ENCODE measurements around the gene LRTM1.

Gene LRTM1

DNA sequence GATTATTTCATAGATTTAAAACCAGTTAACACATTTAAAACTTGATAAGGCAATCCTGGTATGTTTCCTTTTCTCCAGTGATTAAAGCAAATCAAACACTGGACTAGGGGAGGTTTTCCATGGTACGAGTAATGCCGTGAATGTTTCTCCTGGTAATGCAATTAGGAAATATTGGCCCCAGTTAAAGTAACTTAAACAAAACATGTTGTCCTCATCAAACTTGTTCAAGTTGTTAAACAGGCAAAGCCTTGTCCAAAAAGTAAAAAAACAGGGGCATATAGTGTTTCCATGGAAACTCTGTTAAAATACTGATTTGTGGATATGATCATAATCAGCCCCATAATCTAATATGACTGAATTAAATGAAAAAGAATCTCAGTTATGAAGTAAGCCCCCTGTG is 13.1 kb upstream of the LRTM1 start:
- Histone ChIP-seq H3K27me3 (ENCODE audit: control insufficient read depth, insufficient read depth, low read length) (no peaks in the 10 kb centered on the region), H3K4me3 (ENCODE audit: low read depth, low read length) (no peak overlapping the region), H3K27ac (ENCODE audit: low read depth, low read length) (no peak overlapping the region), H3K4me1 (ENCODE audit: control insufficient read depth, insufficient read depth, low read length) (peaks cover 21% of the 10 kb centered on the region), H3K9ac (ENCODE audit: low read length) (no peak overlapping the region), H3K36me3 (ENCODE audit: control insufficient read depth, insufficient read depth, low read length) (no peaks in the 10 kb centered on the region), H3K9me3 (ENCODE audit: control insufficient read depth, insufficient read depth, low read depth, low read length) (no peaks in the 10 kb centered on the region)

DNA sequence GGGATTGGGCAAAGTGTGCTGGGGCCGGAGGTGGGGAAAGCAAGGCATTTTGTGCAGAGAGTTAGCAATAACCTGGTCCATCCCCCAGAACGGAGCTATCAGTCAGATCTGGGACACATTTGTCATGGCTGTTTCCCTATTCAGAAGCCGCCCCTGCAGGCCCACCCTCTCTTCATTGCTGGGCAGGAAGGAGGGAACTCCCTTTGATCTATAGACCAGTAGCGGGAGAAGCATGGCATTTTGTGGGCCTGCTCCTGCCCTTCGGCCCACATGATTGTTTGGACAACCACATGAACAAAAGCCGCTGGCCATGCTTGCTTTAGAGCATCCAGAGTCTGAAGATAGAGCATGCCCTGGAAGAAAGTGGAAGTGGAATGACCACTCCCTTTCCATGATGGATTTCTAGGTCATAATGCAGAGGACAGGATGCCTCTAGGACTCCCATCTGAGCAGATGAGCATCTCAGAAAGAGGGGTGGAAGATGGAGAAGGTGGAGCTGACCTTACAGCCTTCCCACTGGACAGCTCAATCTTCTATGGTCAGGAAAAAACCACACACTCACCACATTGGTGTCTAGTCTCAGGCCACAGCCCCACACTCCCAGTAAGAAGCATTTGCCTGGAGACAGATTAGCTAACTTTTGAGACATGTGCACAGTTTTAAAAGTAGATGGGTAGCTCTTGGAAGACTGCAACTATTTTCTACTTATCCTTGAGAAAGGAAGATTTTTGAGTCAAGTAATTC is 11.9 kb upstream of the LRTM1 start:
- H3K4me3 ChIP-seq (ENCODE audit: low read depth, low read length) = no peak overlapping the region
- peaks cover 21% of the 10 kb centered on the region for H3K4me1 ChIP-seq (ENCODE audit: control insufficient read depth, insufficient read depth, low read length)
- no peaks in the 10 kb centered on the region for H3K27me3 ChIP-seq (ENCODE audit: control insufficient read depth, insufficient read depth, low read length)
- no peaks in the 10 kb centered on the region for H3K9me3 ChIP-seq (ENCODE audit: control insufficient read depth, insufficient read depth, low read depth, low read length)
- H3K36me3 ChIP-seq (ENCODE audit: control insufficient read depth, insufficient read depth, low read length) = no peaks in the 10 kb centered on the region
- H3K27ac ChIP-seq (ENCODE audit: low read depth, low read length) = no peak overlapping the region
- no peak overlapping the region for H3K9ac ChIP-seq (ENCODE audit: low read length)

DNA sequence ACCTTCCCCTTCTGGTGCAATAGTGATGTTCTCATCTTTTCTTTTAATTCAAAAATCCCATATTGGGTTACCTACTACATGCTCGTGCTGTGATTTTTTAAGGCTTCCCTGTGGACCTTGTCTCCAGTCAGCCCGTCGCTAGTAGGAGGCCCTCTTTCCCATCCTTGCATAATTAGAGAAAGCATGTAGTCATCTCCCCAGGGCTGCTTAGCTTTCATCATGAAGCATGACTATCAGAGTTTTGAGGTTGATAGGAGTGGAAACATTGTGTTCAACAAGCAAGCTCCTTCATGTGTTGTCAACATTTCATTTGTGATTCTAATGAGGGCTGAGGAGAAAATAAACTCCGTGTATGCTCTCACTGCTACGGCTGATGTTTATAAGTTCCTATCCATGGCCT is 8.7 kb upstream of the LRTM1 start:
- Histone ChIP-seq H3K36me3 (ENCODE audit: control insufficient read depth, insufficient read depth, low read length) (no peaks in the 10 kb centered on the region), H3K27ac (ENCODE audit: low read depth, low read length) (no peak overlapping the region), H3K4me3 (ENCODE audit: low read depth, low read length) (no peak overlapping the region), H3K4me1 (ENCODE audit: control insufficient read depth, insufficient read depth, low read length) (peaks cover 16% of the 10 kb centered on the region), H3K9me3 (ENCODE audit: control insufficient read depth, insufficient read depth, low read depth, low read length) (no peaks in the 10 kb centered on the region), H3K27me3 (ENCODE audit: control insufficient read depth, insufficient read depth, low read length) (no peaks in the 10 kb centered on the region), H3K9ac (ENCODE audit: low read length) (no peak overlapping the region)

DNA sequence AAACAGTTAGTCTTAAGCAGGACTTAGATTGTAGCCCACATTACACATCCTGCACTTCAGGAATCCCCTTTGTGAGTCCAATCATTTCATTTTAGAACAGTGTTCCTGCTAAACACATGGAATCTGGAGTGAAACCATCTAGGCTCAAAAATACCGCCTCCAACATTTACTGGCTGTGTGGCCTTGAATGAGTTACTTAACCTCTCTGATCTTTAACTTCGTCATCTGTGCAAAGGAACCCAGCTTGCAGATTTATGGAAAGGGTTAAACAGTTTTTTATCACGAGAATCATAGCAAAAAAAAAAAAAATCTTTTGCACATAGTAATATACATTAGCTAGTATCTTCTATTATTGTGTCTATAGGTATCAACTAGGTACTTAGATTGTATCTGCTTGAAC is 8.0 kb upstream of the LRTM1 start:
- no peak overlapping the region for H3K27ac ChIP-seq (ENCODE audit: low read depth, low read length)
- no peak overlapping the region for H3K9ac ChIP-seq (ENCODE audit: low read length)
- no peaks in the 10 kb centered on the region for H3K9me3 ChIP-seq (ENCODE audit: control insufficient read depth, insufficient read depth, low read depth, low read length)
- no peaks in the 10 kb centered on the region for H3K36me3 ChIP-seq (ENCODE audit: control insufficient read depth, insufficient read depth, low read length)
- H3K27me3 ChIP-seq (ENCODE audit: control insufficient read depth, insufficient read depth, low read length) = no peaks in the 10 kb centered on the region
- H3K4me1 ChIP-seq (ENCODE audit: control insufficient read depth, insufficient read depth, low read length) = peaks cover 21% of the 10 kb centered on the region
- no peak overlapping the region for H3K4me3 ChIP-seq (ENCODE audit: low read depth, low read length)

DNA sequence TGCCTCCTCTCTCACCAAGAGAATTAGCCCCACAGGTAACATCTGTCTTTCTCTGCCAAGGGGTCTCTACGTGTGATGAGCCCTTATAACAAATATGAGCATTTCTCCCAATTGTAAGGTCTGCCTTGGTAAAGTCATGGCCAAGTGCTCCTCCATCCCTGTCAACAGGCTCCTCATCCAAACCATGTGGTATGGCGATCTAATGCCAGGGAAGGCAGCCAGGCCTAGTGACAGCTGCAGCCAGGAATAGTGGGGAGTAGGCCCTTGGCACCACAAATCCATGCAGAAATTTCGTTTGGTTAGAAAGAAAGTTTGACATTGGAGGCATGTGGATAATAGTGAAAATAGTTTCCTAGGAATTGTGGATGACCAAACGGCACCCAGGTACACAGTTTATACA is 4.7 kb upstream of the LRTM1 start:
- H3K36me3 ChIP-seq (ENCODE audit: control insufficient read depth, insufficient read depth, low read length) = no peaks in the 10 kb centered on the region
- no peak overlapping the region for H3K27ac ChIP-seq (ENCODE audit: low read depth, low read length)
- no peak overlapping the region for H3K4me3 ChIP-seq (ENCODE audit: low read depth, low read length)
- H3K4me1 ChIP-seq (ENCODE audit: control insufficient read depth, insufficient read depth, low read length) = peaks cover 15% of the 10 kb centered on the region
- no peaks in the 10 kb centered on the region for H3K9me3 ChIP-seq (ENCODE audit: control insufficient read depth, insufficient read depth, low read depth, low read length)
- H3K27me3 ChIP-seq (ENCODE audit: control insufficient read depth, insufficient read depth, low read length) = no peaks in the 10 kb centered on the region
- no peak overlapping the region for H3K9ac ChIP-seq (ENCODE audit: low read length)

DNA sequence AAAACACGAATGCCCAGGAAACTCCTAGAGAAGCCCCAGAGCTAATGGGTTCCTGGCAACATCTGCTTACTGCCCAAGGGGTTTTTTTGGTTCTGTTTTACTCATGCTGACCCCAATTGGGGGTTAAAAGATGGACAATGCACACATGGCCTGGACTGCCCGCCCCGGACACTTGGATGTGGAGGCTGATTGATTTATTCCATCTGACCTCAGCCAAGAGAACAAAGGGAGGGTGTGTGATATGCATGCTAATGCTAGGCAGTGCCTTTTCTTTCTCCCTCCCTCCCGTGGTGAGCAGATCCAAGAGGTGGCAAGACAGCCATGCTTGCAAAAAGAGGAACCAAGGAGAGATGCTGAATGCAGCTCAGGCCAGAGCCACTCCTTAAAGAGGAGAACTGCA is 3.3 kb upstream of the LRTM1 start:
- H3K36me3 ChIP-seq (ENCODE audit: control insufficient read depth, insufficient read depth, low read length) = no peaks in the 10 kb centered on the region
- no peak overlapping the region for H3K4me3 ChIP-seq (ENCODE audit: low read depth, low read length)
- no peaks in the 10 kb centered on the region for H3K9me3 ChIP-seq (ENCODE audit: control insufficient read depth, insufficient read depth, low read depth, low read length)
- H3K4me1 ChIP-seq (ENCODE audit: control insufficient read depth, insufficient read depth, low read length) = peaks cover 11% of the 10 kb centered on the region
- H3K27me3 ChIP-seq (ENCODE audit: control insufficient read depth, insufficient read depth, low read length) = no peaks in the 10 kb centered on the region
- no peak overlapping the region for H3K9ac ChIP-seq (ENCODE audit: low read length)
- no peak overlapping the region for H3K27ac ChIP-seq (ENCODE audit: low read depth, low read length)

DNA sequence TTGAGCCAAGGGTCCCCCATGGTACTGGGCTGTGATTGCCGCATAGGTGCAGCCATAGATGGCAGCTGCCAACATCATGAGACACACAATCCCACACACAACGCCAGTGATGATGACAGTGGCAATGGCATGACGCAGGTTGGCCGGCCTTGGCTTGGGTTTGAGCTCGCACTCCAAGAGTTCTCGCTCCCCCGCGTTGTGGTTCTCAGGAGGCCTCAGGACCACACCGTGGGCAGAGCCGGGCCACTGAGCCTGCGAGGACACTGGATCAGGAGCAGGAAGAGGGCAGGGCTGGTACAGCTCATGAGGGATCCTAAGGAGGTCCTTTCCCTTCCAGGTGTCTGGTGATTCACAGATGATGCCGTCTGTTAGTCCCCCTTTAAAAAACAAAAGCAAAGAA is 9.3 kb downstream of the LRTM1 start:
- no peak overlapping the region for H3K9ac ChIP-seq (ENCODE audit: low read length)
- H3K27me3 ChIP-seq (ENCODE audit: control insufficient read depth, insufficient read depth, low read length) = no peaks in the 10 kb centered on the region
- H3K27ac ChIP-seq (ENCODE audit: low read depth, low read length) = no peak overlapping the region
- H3K4me1 ChIP-seq (ENCODE audit: control insufficient read depth, insufficient read depth, low read length) = no peaks in the 10 kb centered on the region
- no peaks in the 10 kb centered on the region for H3K36me3 ChIP-seq (ENCODE audit: control insufficient read depth, insufficient read depth, low read length)
- H3K9me3 ChIP-seq (ENCODE audit: control insufficient read depth, insufficient read depth, low read depth, low read length) = no peaks in the 10 kb centered on the region
- H3K4me3 ChIP-seq (ENCODE audit: low read depth, low read length) = no peak overlapping the region

DNA sequence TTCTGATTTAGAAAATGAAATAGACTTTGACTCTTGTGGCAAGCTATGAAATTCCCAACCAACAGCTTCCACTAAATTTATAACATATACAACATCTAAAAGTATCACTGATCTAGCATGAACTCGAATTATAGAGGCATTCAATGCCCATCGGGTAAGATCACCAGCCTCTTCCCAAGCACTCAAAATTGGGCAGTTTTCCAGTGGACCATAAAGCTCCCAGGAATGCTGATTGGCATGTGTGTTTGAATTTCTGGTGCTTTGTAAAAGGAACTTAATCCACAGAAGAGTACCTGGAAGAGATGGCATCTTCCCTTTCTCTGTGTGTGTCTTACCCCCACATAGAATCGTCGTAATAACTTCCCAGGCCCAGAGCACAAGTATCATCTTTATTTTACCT is 10.0 kb downstream of the LRTM1 start:
- Histone ChIP-seq H3K9me3 (ENCODE audit: control insufficient read depth, insufficient read depth, low read depth, low read length) (no peaks in the 10 kb centered on the region), H3K4me3 (ENCODE audit: low read depth, low read length) (no peak overlapping the region), H3K27me3 (ENCODE audit: control insufficient read depth, insufficient read depth, low read length) (no peaks in the 10 kb centered on the region), H3K36me3 (ENCODE audit: control insufficient read depth, insufficient read depth, low read length) (no peaks in the 10 kb centered on the region), H3K27ac (ENCODE audit: low read depth, low read length) (no peak overlapping the region), H3K9ac (ENCODE audit: low read length) (no peak overlapping the region), H3K4me1 (ENCODE audit: control insufficient read depth, insufficient read depth, low read length) (no peaks in the 10 kb centered on the region)

DNA sequence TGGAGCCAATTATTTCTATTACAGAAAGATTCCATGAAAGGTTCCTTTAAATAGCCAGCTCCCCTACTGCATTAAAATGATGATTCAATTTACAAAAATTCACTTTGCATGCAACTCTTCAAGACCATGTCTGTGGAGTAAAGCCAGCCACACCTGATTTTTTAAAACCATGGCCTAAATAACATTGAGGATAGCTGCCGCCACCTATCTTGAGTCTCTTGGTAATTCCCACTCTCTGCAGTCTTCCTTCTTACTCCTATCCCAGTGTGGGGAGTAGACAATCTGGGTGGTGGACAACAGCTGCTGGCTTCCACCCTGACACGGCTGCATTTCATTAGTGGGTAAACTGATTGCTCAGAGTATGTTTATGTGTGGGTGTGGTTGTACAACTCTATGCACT is 10.7 kb downstream of the LRTM1 start:
- Histone ChIP-seq H3K9ac (ENCODE audit: low read length) (no peak overlapping the region), H3K27me3 (ENCODE audit: control insufficient read depth, insufficient read depth, low read length) (no peaks in the 10 kb centered on the region), H3K9me3 (ENCODE audit: control insufficient read depth, insufficient read depth, low read depth, low read length) (0 out of 2 replicates have a peak, but pooled peaks cover 3% of the 10 kb centered on the region), H3K36me3 (ENCODE audit: control insufficient read depth, insufficient read depth, low read length) (peaks cover 2% of the 10 kb centered on the region; the same call in 1 of the 2 replicates), H3K4me1 (ENCODE audit: control insufficient read depth, insufficient read depth, low read length) (no peaks in the 10 kb centered on the region), H3K4me3 (ENCODE audit: low read depth, low read length) (no peak overlapping the region), H3K27ac (ENCODE audit: low read depth, low read length) (no peak overlapping the region)

DNA sequence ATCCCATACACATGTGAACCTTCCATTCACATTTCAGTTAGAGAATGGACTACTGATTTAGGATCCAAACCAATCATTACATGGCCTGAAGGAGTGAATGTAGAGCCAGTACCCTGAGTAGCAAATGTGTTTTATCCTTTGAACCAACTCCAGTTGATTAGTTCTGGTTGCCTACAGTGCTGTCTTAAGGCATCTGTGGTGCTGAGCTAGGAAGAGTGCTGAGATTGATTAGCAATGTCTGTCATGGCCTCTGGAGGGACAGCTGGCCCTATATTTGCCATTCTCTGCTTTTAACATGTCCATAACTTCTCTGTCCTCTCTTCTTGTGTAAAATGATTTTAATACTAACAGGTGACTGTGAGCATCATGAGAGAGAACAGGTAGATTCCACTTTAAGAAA is 11.1 kb downstream of the LRTM1 start:
- Histone ChIP-seq H3K27ac (ENCODE audit: low read depth, low read length) (no peak overlapping the region), H3K9ac (ENCODE audit: low read length) (no peak overlapping the region), H3K4me1 (ENCODE audit: control insufficient read depth, insufficient read depth, low read length) (no peaks in the 10 kb centered on the region), H3K27me3 (ENCODE audit: control insufficient read depth, insufficient read depth, low read length) (no peaks in the 10 kb centered on the region), H3K36me3 (ENCODE audit: control insufficient read depth, insufficient read depth, low read length) (peaks cover 6% of the 10 kb centered on the region; the same call in 1 of the 2 replicates), H3K4me3 (ENCODE audit: low read depth, low read length) (no peak overlapping the region), H3K9me3 (ENCODE audit: control insufficient read depth, insufficient read depth, low read depth, low read length) (peaks cover 7% of the 10 kb centered on the region)

DNA sequence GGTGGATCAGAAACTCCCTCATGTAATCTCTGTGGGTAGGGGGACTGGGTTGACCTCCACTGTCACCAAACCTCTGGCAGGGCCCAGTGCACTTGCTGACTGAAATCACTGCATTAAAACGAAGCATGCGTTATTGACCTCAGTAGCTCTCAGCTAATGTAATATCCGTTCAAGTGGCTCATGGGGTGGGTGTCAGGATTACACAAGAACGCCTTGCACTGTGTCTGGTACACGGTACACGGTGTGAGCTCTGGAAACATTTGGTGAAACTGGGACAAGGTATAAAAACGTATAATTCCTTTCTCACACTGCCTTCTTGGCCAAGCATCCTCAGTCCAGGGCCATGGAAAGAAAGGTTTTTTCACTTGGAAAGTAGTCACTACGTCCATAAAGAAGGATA is 11.9 kb downstream of the LRTM1 start:
- H3K9me3 ChIP-seq (ENCODE audit: control insufficient read depth, insufficient read depth, low read depth, low read length) = peaks cover 12% of the 10 kb centered on the region
- H3K4me1 ChIP-seq (ENCODE audit: control insufficient read depth, insufficient read depth, low read length) = no peaks in the 10 kb centered on the region
- H3K27ac ChIP-seq (ENCODE audit: low read depth, low read length) = no peak overlapping the region
- peaks cover 6% of the 10 kb centered on the region; the same call in 1 of the 2 replicates for H3K36me3 ChIP-seq (ENCODE audit: control insufficient read depth, insufficient read depth, low read length)
- H3K27me3 ChIP-seq (ENCODE audit: control insufficient read depth, insufficient read depth, low read length) = no peaks in the 10 kb centered on the region
- no peak overlapping the region for H3K9ac ChIP-seq (ENCODE audit: low read length)
- no peak overlapping the region for H3K4me3 ChIP-seq (ENCODE audit: low read depth, low read length)

Measured in HUES6 (cell line).